HK-2 (cell line): ENCODE data around the gene CCN2.
"Not testable (repeated sequence)": the region's sequence is repeated elsewhere in the genome, so short reads cannot be mapped to it uniquely, and the experiment has no call there.

Experiments used
- DNase-seq: peaks from one replicate; pipeline ENCODE4 v3.0.0-alpha.2; 2018; ENCODE audit not compliant: unreplicated experiment

The CCN2 gene

GRCh38 chr6:131909408-131910218 is 41.6 kb downstream of the CCN2 start:
- peak; percentile 67 for DNase-seq

DNA sequence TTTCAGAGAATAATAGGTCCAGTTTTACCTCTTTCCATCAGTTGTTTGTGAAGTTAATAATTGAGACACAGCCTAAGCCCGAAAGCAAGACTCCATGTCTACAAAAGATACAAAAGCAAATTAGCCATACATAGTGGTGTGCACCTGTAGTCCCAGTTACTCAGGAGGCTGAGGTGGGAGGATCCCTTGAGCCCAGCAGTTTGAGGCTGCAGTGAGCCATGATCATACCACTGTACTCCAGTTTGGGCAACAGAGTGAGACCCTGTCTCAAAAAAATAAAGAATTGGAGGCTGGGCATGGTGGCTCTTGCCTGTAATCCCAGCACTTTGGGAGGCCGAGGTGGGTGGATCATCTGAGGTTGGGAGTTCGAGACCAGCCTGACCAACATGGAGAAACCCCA is 42.4 kb downstream of the CCN2 start:
- DNase-seq = not testable (repeated sequence)

GRCh38 chr6:131903734-131904133 is 47.4 kb downstream of the CCN2 start:
- not testable (repeated sequence) for DNase-seq

DNA sequence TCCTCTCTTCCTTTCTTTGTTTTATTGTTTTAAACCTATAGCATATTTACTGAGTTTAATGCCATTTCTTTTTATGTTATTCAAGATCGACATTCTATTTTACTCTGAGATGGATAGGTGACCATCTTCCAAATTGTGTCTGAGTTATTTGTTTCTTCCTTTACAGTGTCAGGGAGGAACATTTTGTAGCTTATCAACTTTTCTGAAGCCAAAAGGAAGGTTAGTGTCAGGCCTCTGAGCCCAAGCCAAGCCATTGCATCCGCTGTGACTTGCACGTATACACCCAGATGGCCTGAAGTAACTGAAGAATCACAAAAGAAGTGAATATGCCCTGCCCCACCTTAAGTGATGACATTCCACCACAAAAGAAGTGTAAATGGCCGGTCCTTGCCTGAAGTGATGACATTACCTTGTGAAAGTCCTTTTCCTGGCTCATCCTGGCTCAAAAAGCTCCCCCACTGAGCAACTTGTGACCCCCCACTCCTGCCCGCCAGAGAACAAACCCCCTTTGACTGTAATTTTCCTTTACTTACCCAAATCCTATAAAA is 49.8 kb downstream of the CCN2 start:
- not testable (repeated sequence) for DNase-seq

DNA sequence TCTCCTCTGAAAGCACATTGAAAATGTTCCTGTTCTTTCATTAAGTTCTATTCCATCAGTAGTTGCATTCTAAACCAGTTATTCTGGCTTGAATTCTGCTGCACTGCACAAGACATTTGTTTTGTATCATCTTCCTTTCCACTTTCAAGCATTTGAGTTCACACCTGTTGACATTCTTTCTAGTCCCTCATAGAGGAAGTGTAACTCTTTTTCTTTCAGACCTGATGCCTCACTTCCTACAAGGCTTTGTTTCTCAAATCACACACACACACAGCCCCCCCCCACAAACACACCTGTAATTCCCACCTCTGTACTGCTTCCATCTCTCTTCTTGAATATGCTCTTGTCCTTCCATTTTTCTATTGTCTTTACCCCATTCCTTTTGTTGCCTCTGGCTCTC is 50.9 kb downstream of the CCN2 start:
- no peak for DNase-seq

DNA sequence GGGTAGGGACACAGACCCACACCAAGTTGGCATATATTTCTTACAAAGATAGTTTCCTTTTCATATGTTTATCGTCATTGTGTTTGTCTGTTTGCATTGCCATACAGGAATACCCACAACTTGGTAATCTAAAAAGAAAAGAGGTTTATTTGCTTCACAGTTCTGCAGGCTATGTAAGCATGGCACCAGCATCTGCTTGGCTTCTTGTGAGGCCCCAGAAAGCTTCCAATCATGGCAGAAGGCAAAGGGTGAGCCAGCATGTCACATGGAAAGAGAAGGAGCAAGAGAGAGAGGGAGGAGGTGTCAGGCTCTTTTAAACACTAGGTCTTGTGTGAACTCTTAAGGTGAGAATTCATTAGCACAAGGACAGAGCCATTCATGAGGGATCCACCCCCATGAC is 52.5 kb downstream of the CCN2 start:
- DNase-seq = no peak
